Nephron progenitor cell (in vitro differentiated cells): ENCODE measurements around the gene ATF1.
"Not testable (repeated sequence)": the region's sequence is repeated elsewhere in the genome, so short reads cannot be mapped to it uniquely, and the experiment has no call there.

Source experiments
- DNase-seq: peaks from one replicate; pipeline ENCODE4 v3.0.0; 2021
- H3K27ac Mint-ChIP-seq: 2 replicates; pipeline ENCODE4 v1.8.0; 2021; ENCODE audit warnings: mild to moderate bottlenecking, moderate library complexity, mixed read lengths
- H3K27me3 Mint-ChIP-seq: 2 replicates; pipeline ENCODE4 v1.8.0; 2021; ENCODE audit warnings: mild to moderate bottlenecking, low read depth, mixed read lengths; ENCODE audit not compliant: poor library complexity
- H3K36me3 Mint-ChIP-seq: 2 replicates; pipeline ENCODE4 v1.8.0; 2021; ENCODE audit warnings: low read depth, mixed read lengths
- H3K4me1 Mint-ChIP-seq: 2 replicates; pipeline ENCODE4 v1.8.0; 2021; ENCODE audit warnings: mixed read lengths
- H3K4me3 Mint-ChIP-seq: 2 replicates; pipeline ENCODE4 v1.8.0; 2021; ENCODE audit warnings: mild to moderate bottlenecking, moderate library complexity, mixed read lengths
- H3K9me3 Mint-ChIP-seq: 2 replicates; pipeline ENCODE4 v1.8.0; 2021; ENCODE audit warnings: mild to moderate bottlenecking, moderate library complexity, mixed read lengths
- TF ChIP-seq, protein P1 (sequence below): fragments of 200-600 bp; sonication (generic); IDR thresholded peaks from 2 replicates; pipeline ENCODE4 v1.5.0; 2021; ENCODE audit warnings: antibody characterized with exemption

ATF1 gene

DNA sequence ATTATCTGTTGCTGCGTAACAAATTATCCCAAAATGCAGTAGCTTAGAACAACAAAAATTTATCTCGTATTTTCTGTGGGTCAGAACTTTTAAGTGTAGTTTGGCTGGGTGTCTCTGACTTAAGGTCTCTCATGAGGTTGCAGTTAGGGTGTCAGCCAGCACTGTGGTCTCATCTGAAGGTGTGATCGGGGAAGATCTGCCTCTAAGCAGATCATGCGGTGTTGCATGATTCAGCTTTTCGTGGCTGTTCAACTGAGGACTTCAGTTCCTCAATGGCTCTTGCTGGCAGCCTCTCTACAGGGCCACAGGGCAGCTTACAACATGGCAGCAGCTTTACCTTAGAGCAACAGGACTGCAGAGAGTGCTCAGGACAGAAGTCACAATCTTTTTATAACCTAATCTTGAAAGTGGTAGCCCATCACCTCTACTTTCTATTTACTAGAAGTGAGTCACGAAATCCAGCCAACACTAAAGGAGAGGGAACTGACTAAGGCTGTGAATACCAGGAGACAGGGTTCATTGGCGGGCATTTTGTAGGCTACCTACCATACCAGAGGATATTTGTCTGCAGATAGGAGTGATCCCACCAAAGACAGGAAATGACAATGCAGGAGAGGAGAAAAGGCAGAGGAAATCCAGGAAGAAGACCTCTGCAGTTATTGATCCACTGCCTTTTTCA is 77.0 kb downstream of the ATF1 start:
- TF ChIP-seq, protein P1, sequence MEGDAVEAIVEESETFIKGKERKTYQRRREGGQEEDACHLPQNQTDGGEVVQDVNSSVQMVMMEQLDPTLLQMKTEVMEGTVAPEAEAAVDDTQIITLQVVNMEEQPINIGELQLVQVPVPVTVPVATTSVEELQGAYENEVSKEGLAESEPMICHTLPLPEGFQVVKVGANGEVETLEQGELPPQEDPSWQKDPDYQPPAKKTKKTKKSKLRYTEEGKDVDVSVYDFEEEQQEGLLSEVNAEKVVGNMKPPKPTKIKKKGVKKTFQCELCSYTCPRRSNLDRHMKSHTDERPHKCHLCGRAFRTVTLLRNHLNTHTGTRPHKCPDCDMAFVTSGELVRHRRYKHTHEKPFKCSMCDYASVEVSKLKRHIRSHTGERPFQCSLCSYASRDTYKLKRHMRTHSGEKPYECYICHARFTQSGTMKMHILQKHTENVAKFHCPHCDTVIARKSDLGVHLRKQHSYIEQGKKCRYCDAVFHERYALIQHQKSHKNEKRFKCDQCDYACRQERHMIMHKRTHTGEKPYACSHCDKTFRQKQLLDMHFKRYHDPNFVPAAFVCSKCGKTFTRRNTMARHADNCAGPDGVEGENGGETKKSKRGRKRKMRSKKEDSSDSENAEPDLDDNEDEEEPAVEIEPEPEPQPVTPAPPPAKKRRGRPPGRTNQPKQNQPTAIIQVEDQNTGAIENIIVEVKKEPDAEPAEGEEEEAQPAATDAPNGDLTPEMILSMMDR: no peak
- Mint-ChIP-seq H3K27ac (no peak overlapping the region), H3K9me3 (peaks cover 16% of the 10 kb centered on the region)

DNA sequence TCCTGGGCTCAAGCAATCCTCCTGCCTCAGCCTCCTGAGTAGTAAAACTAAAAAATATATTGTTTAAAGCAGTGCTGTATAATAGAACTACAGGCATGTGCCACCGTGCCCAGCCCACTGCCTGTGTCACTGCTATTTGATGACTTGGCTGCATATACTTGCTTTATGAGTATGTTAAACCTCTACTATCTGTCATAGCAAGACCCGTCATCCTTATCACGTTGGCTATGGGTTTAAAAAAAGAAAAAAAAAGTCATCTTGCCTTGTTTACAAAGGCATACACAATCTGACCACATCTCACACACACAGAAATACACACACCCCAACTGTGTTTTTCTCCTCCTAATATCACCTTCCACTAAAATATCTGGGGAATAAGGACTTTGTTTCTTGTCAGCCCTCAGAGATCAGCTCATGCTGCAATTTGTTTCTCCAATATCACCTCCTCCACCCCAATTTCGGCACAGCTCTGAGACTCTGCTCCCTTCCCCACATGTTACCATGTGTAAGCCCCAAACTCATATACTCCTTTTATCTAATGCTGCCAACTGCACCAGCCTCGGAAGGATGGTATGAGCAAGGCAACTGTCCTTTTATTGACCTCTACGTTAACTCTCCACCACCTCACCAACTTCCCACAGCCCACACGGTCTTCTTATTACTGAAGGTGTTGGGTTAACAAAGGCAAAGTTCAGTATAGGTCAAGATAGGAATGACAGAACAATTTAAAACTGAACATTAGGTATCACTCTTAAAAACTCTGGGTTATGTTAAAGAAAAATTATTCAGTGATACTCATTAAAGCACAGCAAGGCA is 78.0 kb downstream of the ATF1 start:
- Mint-ChIP-seq H3K27ac (no peak overlapping the region), H3K4me1 (no peaks in the 10 kb centered on the region), H3K27me3 (peaks cover 5% of the 10 kb centered on the region), H3K9me3 (peaks cover 16% of the 10 kb centered on the region), H3K36me3 (no peaks in the 10 kb centered on the region), H3K4me3 (peak overlapping the region; percentile 12)
- TF ChIP-seq, protein P1: no peak
- DNase-seq: no peak

More for the DNA sequence above, 77.0 kb downstream of the ATF1 start:
- Mint-ChIP-seq H3K4me1 (no peaks in the 10 kb centered on the region), H3K4me3 (no peak overlapping the region), H3K36me3 (no peaks in the 10 kb centered on the region), H3K27me3 (peaks cover 5% of the 10 kb centered on the region)
- no peak for DNase-seq

DNA sequence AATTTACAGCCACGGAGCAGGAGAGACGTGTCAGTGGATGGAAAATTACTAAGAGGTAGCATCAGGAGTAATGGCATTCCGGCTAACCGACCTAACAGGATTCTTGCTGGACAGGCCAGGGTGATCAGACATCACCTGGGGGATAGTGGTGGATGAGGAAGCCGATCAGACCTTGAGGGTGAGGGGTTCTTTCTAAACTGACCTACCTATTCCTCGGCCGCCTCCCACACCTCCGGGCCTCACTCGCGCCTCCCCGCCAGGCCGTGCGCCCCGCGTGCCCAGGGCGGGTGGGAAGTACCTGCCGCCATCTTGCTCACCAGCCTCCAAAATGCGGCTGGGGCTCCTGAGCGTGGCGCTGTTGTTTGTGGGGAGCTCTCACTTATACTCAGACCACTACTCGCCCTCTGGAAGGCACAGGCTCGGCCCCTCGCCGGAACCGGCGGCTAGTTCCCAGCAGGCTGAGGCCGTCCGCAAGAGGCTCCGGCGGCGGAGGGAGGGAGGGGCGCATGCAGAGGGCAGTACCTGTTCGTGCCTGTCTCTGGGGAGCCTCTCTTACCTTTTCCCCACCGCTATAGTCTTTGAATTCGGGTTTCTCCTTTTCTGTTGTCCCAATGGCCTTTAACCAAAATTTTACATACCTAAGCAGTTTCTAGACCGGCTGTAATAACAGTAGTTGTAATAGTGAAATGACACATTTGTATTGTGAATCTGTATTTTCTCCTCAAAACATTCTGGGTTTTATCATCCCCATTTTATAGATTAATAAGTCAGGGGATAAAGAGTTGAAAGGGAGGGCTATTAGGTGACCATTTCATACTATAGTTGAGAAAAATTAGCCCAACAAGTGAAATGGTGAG is 79.0 kb downstream of the ATF1 start, which contains the start of gene TMPRSS12:
TSS of gene TMPRSS12 (plus strand) at position 290 of the 857 bp plus-strand sequence. CDS start at position 329, 39 bp downstream.
- Mint-ChIP-seq H3K27me3 (peaks cover 5% of the 10 kb centered on the region), H3K9me3 (peaks cover 16% of the 10 kb centered on the region), H3K36me3 (no peaks in the 10 kb centered on the region), H3K27ac (no peak within 1 kb of the TSS), H3K4me3 (peak within 1 kb of the TSS; percentile 25), H3K4me1 (no peaks in the 10 kb centered on the region)
- DNase-seq: no peak
- TF ChIP-seq, protein P1: no peak

DNA sequence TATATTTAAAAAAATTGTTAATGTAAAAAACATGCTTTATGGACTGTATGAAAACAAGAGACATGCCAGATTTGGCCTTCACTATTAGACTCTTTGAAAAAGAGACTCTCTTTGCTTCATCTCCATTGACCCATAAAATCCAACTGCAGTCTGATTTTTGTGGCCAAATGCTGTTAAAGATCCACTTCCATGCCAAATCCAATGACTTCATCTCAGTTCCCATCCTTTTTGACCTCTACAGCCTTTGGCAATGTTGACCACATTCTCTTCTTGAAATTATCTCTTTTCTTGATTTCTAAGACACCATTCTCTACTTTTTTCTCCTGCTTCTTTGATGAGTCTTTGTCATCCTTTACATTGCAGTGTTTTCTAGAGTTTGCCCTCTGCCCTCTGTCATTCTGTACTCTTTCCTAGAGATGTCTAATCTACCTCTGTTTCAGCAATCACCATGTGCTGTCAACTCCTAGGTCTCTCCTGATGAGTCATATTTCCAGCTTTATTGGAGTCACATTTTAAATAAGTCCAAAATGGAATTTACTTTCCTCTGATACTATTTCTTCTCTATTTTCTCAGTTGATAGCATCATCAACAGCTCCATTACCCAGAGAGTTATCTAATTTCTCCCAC is 81.2 kb downstream of the ATF1 start:
- Mint-ChIP-seq H3K36me3 (no peaks in the 10 kb centered on the region), H3K4me3 (no peak overlapping the region), H3K9me3 (peaks cover 14% of the 10 kb centered on the region), H3K27me3 (peaks cover 5% of the 10 kb centered on the region), H3K27ac (no peak overlapping the region), H3K4me1 (no peaks in the 10 kb centered on the region)
- no peak for DNase-seq
- TF ChIP-seq, protein P1: no peak

DNA sequence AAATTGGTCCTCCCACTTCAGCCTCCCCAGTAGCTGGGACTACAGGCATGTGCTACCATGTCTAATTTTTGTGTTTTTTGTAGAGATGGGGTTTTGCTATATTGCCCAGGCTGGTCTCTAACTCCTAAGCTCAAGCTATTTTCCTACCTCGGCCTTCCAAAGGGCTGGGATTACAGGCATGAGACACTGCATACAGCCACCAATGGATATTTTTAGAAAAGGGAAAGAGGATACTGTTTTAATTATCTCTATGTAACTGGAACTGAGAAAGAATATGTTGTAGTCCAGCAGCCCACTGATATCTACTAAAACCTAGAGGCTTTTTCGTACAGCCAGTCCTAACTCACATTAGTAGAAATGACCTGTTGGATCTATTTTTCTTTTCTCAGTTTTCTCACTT is 85.1 kb downstream of the ATF1 start:
- TF ChIP-seq, protein P1: no peak
- H3K9me3 Mint-ChIP-seq: no peaks in the 10 kb centered on the region
- H3K27ac Mint-ChIP-seq: no peak overlapping the region
- H3K36me3 Mint-ChIP-seq: no peaks in the 10 kb centered on the region
- peaks cover 18% of the 10 kb centered on the region for H3K27me3 Mint-ChIP-seq
- no peak for DNase-seq
- H3K4me1 Mint-ChIP-seq: no peaks in the 10 kb centered on the region
- H3K4me3 Mint-ChIP-seq: no peak overlapping the region

DNA sequence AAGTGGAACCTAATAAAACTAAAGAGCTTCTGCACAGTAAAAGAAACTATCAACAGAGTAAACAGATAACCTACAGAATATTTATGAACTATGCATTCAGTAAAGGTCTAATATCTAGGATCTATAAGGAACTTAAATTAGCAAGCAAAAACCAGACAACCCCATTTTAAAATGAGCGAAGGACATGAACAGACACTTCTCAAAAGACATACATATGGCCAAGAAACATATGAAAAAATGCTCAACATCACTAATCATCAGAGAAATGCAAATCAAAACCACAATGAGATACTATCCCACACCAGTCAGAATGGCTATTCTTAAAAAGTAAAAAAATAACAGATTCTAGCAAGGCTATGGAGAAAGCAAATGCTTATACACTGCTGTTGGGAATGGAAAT is 91.3 kb downstream of the ATF1 start:
- H3K4me1 Mint-ChIP-seq, DNase-seq, H3K4me3 Mint-ChIP-seq, H3K36me3 Mint-ChIP-seq, H3K27ac Mint-ChIP-seq: not testable (repeated sequence)
- H3K27me3 Mint-ChIP-seq: peaks cover 21% of the 10 kb centered on the region
- H3K9me3 Mint-ChIP-seq: peaks cover 16% of the 10 kb centered on the region

DNA sequence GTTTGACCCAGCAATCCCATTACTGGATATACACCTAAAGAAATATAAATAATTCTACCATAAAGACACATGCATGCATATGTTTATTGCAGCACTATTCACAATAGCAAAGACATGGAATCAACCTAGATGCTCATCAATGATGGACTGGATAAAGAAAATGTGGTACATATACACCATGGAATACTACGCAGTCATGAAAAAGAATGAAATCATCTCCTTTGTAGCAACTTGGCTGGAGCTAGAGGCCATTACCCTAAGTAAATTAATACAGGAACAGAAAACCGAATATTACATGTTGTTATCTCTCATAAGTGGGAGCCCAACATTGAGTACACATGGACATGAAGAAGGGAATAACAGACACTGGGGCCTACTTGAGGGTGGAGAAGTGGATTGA is 91.8 kb downstream of the ATF1 start:
- not testable (repeated sequence) for H3K4me3 Mint-ChIP-seq, H3K4me1 Mint-ChIP-seq, H3K27ac Mint-ChIP-seq, DNase-seq, H3K36me3 Mint-ChIP-seq
- Mint-ChIP-seq H3K9me3 (peaks cover 16% of the 10 kb centered on the region), H3K27me3 (peaks cover 21% of the 10 kb centered on the region)
